HepG2 (cell line): ENCODE data around the gene CPNE1. TPM values are rescaled to one million over a fixed set of nuclear protein-coding genes. Genes with fewer than 3 reads are reported as not detected.

Experiments
- CBX1 ChIP-seq: IDR thresholded peaks from one replicate; pipeline ENCODE4 v1.6.1; 2016; ENCODE audit warnings: antibody characterized with exemption, low read depth
- FOXJ3 ChIP-seq: sonication (generic); formaldehyde crosslinking; IDR thresholded peaks from 2 replicates; pipeline ENCODE4 v1.4.0; 2020; ENCODE audit warnings: missing genetic modification reagents, mild to moderate bottlenecking, borderline replicate concordance
- GPBP1L1 ChIP-seq: sonication (generic); formaldehyde crosslinking; IDR thresholded peaks from 2 replicates; pipeline ENCODE4 v1.5.0; 2020; ENCODE audit warnings: mild to moderate bottlenecking, missing genetic modification reagents
- HIVEP1 ChIP-seq: sonication (generic); formaldehyde crosslinking; IDR thresholded peaks from 2 replicates; pipeline ENCODE4 v1.4.0; 2020; ENCODE audit warnings: mild to moderate bottlenecking, missing genetic modification reagents
- KDM6A ChIP-seq: IDR thresholded peaks from 2 replicates; pipeline ENCODE4 v1.6.1; 2016; ENCODE audit warnings: low read depth
- MXI1 ChIP-seq: IDR thresholded peaks from 3 replicates; pipeline ENCODE4 v1.6.1; 2012; ENCODE audit warnings: low read depth, low read length, inconsistent platforms, borderline replicate concordance
- POLR2G ChIP-seq: fragments of 200-400 bp; formaldehyde crosslinking; IDR thresholded peaks from 2 replicates; pipeline ENCODE4 v1.6.1; 2018; ENCODE audit warnings: mild to moderate bottlenecking, low read depth, low read length, moderate library complexity
- RBM39 ChIP-seq: fragments of 200-400 bp; formaldehyde crosslinking; IDR thresholded peaks from one replicate; pipeline ENCODE4 v1.6.1; 2018; ENCODE audit warnings: antibody characterized with exemption, mild to moderate bottlenecking, low read depth, low read length; ENCODE audit not compliant: poor library complexity, severe bottlenecking
- SAP130 ChIP-seq: IDR thresholded peaks from 2 replicates; pipeline ENCODE4 v1.6.1; 2016; ENCODE audit warnings: low read depth
- SOX5 ChIP-seq: IDR thresholded peaks from 2 replicates; pipeline ENCODE4 v1.6.1; 2016; ENCODE audit warnings: borderline replicate concordance
- TARDBP ChIP-seq: sonication (generic); formaldehyde crosslinking; IDR thresholded peaks from 2 replicates; pipeline ENCODE4 v1.8.0; 2022; ENCODE audit warnings: mild to moderate bottlenecking, missing genetic modification reagents
- TRAFD1 ChIP-seq: sonication (generic); formaldehyde crosslinking; IDR thresholded peaks from 2 replicates; pipeline ENCODE4 v1.5.1; 2020; ENCODE audit warnings: missing genetic modification reagents, mild to moderate bottlenecking, borderline replicate concordance
- ZBTB26 ChIP-seq: IDR thresholded peaks from 2 replicates; pipeline ENCODE4 v1.6.1; 2016; ENCODE audit warnings: missing compliant biosample characterization, missing genetic modification reagents, borderline replicate concordance
- ZKSCAN5 ChIP-seq: sonication (generic); formaldehyde crosslinking; IDR thresholded peaks from 2 replicates; pipeline ENCODE4 v1.5.1; 2020; ENCODE audit warnings: mild to moderate bottlenecking, missing genetic modification reagents
- ZNF225 ChIP-seq: sonication (generic); formaldehyde crosslinking; IDR thresholded peaks from 2 replicates; pipeline ENCODE4 v1.4.0; 2020; ENCODE audit warnings: mild to moderate bottlenecking, missing genetic modification reagents
- ZNF3 ChIP-seq: IDR thresholded peaks from 2 replicates; pipeline ENCODE4 v1.7.0; 2017; ENCODE audit warnings: inconsistent platforms
- ZNF362 ChIP-seq: sonication (generic); formaldehyde crosslinking; IDR thresholded peaks from 2 replicates; pipeline ENCODE4 v1.4.0; 2020; ENCODE audit warnings: missing genetic modification reagents, mild to moderate bottlenecking, borderline replicate concordance
- ZNF543 ChIP-seq: sonication (generic); formaldehyde crosslinking; IDR thresholded peaks from 2 replicates; pipeline ENCODE4 v1.4.0; 2020; ENCODE audit warnings: mild to moderate bottlenecking, missing genetic modification reagents
- ZNF691 ChIP-seq: sonication (generic); formaldehyde crosslinking; IDR thresholded peaks from 2 replicates; pipeline ENCODE4 v1.4.0; 2020; ENCODE audit warnings: missing genetic modification reagents, low read depth, mild to moderate bottlenecking, borderline replicate concordance
- ZNF747 ChIP-seq: sonication (generic); formaldehyde crosslinking; IDR thresholded peaks from 2 replicates; pipeline ENCODE4 v1.8.1; 2023; ENCODE audit warnings: missing genetic modification reagents, mild to moderate bottlenecking, borderline replicate concordance
- ZNF776 ChIP-seq: sonication (generic); formaldehyde crosslinking; IDR thresholded peaks from 2 replicates; pipeline ENCODE4 v1.4.0; 2020; ENCODE audit warnings: mild to moderate bottlenecking, missing genetic modification reagents
- ZNF788 ChIP-seq: sonication (generic); formaldehyde crosslinking; IDR thresholded peaks from 2 replicates; pipeline ENCODE4 v1.5.0; 2020; ENCODE audit warnings: mild to moderate bottlenecking, missing genetic modification reagents, borderline replicate concordance
- ZSCAN20 ChIP-seq: sonication (generic); formaldehyde crosslinking; IDR thresholded peaks from 2 replicates; pipeline ENCODE4 v1.4.0; 2020; ENCODE audit warnings: missing genetic modification reagents, mild to moderate bottlenecking, borderline replicate concordance
- polyA plus RNA-seq, 8 experiments: library from polyadenylated mRNA; depleted of rRNA in 3 of 8; stranded (reverse) in 7 of 8; unstranded in 1 of 8; fragments of >200 nt; fragmentation: Illumina TruSeq in 4 of 8; extraction: Trizol in 4 of 8; gene quantifications; 2 replicates each; pipeline versions ENCODE4 v1.2.1 to v1.2.3, GENCODE V29; 2011 to 2016; ENCODE audit warnings: low read depth in 4 of 8, missing spikeins in 1 of 8, mixed read lengths in 1 of 8; ENCODE audit not compliant: insufficient read depth in 1 of 8
- total RNA-seq, 5 experiments: library from RNA; depleted of rRNA; stranded (reverse); fragments of >200 nt; fragmentation: Illumina TruSeq; extraction: Trizol; gene quantifications; 2 replicates each; pipeline ENCODE4 v1.2.3, GENCODE V29; 2016; ENCODE audit warnings: low read depth in 1 of 5

CPNE1 gene
- total and polyA plus RNA-seq, 2 of the 13 experiments (the other 11 are each of a cell fraction or from before 2014, with no cell fraction given) = 408 to 431 TPM

- TF ChIP-seq ZNF362 (CRISPR knock-in tag) (peak; percentile 49; the same call in 1 of the 2 replicates), ZNF691 (CRISPR knock-in tag) (peak; percentile 70; the same call in 1 of the 2 replicates), ZNF788 (peak; percentile 100), MXI1 (peak; percentile 98; the same call in 2 of the 3 replicates), RBM39 (peak; percentile 98), TRAFD1 (peak; percentile 91; the same call in 1 of the 2 replicates), KDM6A (CRISPR knock-in tag) (peak; percentile 28; the same call in 1 of the 2 replicates), ZNF543 (peak; percentile 54; the same call in 1 of the 2 replicates), ZKSCAN5 (CRISPR knock-in tag) (no peak; the same call in 1 of the 2 replicates), ZNF776 (CRISPR knock-in tag) (peak; percentile 99), GPBP1L1 (CRISPR knock-in tag) (no peak), FOXJ3 (CRISPR knock-in tag) (peak; percentile 70; the same call in 1 of the 2 replicates), ZSCAN20 (CRISPR knock-in tag) (peak; percentile 97), ZNF747 (CRISPR knock-in tag) (peak; percentile 100), HIVEP1 (CRISPR knock-in tag) (peak; percentile 97), ZNF3 (CRISPR knock-in tag) (no peak), POLR2G (peak; percentile 99), SOX5 (CRISPR knock-in tag) (peak; percentile 80), CBX1 (peak; percentile 74), ZNF225 (peak; percentile 99; the same call in 1 of the 2 replicates), TARDBP (peak; percentile 99), ZBTB26 (CRISPR knock-in tag) (peak; percentile 90), SAP130 (CRISPR knock-in tag) (peak; percentile 100)
Observed at GRCh38 chr20:35699127-35699956, 34.6 kb upstream of the CPNE1 start, which contains the start of the genes NFS1 and ROMO1 (continued).
